ENCODE data around the gene WSB2.

GRCh38 chr12:118063576-118064391 lies 2.8 kb upstream of the WSB2 start:
- TF ChIP-seq SUZ12 (IDR thresholded peaks at IDR 0.05; ENCODE audit: unreplicated experiment) (no peak), HDAC2 (IDR thresholded peaks at IDR 0.05) (no peak), POLR2A (IDR thresholded peaks at IDR 0.05; ENCODE audit: low read depth, low read length) (no peak), CEBPB (IDR thresholded peaks at IDR 0.05; ENCODE audit: borderline replicate concordance in 1 of 2, low read depth in 2 of 2, low read length in 2 of 2) (no peak), PKNOX1 (IDR thresholded peaks at IDR 0.05) (no peak), POU2F2 (IDR thresholded peaks at IDR 0.05; ENCODE audit: borderline replicate concordance, low read depth, low read length) (no peak), CTCF (IDR thresholded peaks at IDR 0.05 in 2 of 3, conservative IDR thresholded peaks at IDR 0.05 in 1 of 3; ENCODE audit: control insufficient read depth in 2 of 3, extremely low read depth in 1 of 3, insufficient read depth in 1 of 3, low read depth in 3 of 3, low read length in 3 of 3) (no peak), NR2C1 (IDR thresholded peaks at IDR 0.05) (no peak), EP300 (IDR thresholded peaks at IDR 0.05; ENCODE audit: borderline replicate concordance in 1 of 2, control insufficient read depth in 1 of 2, low read depth in 2 of 2, low read length in 2 of 2) (no peak), TAF1 (IDR thresholded peaks at IDR 0.05; ENCODE audit: borderline replicate concordance, low read depth, low read length) (no peak), EZH2 (IDR thresholded peaks at IDR 0.05; ENCODE audit: borderline replicate concordance, control insufficient read depth, low read depth, low read length) (no peak), POLR2AphosphoS5 (IDR thresholded peaks at IDR 0.05; ENCODE audit: low read length) (no peak), BRCA1 (IDR thresholded peaks at IDR 0.05; ENCODE audit: low read depth, low read length) (no peak)
